T-helper 22 cell (primary cell): Measurements from ENCODE around the gene DNAH2.

ENCODE experiments used
- DNase-seq: peaks from one replicate; pipeline ENCODE4 v3.0.0-alpha.2; 2020; ENCODE audit warnings: low read depth

The DNAH2 gene

GRCh38 chr17:7873051-7873450 lies 155.5 kb downstream of the DNAH2 start:
- no peak for DNase-seq

GRCh38 chr17:7875804-7876370 lies 158.3 kb downstream of the DNAH2 start:
- DNase-seq: no peak

GRCh38 chr17:7878234-7878633 lies 160.7 kb downstream of the DNAH2 start:
- DNase-seq: no peak

- DNase-seq: no peak
Measured at GRCh38 chr17:7880076-7880868, 162.7 kb downstream of the DNAH2 start.

- no peak for DNase-seq
Measured at GRCh38 chr17:7881276-7882054, 163.9 kb downstream of the DNAH2 start.

- DNase-seq: no peak
Measured at GRCh38 chr17:7882068-7882467, 164.5 kb downstream of the DNAH2 start.

- no peak for DNase-seq
Measured at GRCh38 chr17:7882629-7883028, 165.1 kb downstream of the DNAH2 start.
